GM12878 (cell line): ENCODE measurements around the gene ABCC9. TPM values are rescaled to one million over a fixed set of nuclear protein-coding genes. Genes with fewer than 3 reads are reported as not detected.

Source experiments
- ATAC-seq: fragments of 200-7000 bp; cut with Tn5 transposase; 3 replicates; pipeline ENCODE4 v1.9.1; 2020; ENCODE audit warnings: mild to moderate bottlenecking, moderate library complexity
- BruUV-seq: library from RNA; stranded (reverse); fragments of 400-500 nt; replicated peaks from 2 replicates; lab custom pipeline; 2021; lab: Mats Ljungman, UMichigan
- CTCF ChIA-PET: fragments of 300-600 bp; sonication (Branson Sonifier 250); formaldehyde crosslinking; extraction: SDS; loops from one replicate; lab custom pipeline; 2021; ENCODE audit warnings: inconsistent platforms; lab: Yijun Ruan, JAX
- POLR2A ChIA-PET: fragments of 350-600 bp; formaldehyde crosslinking; extraction: SDS; loops from one replicate; lab custom pipeline; 2021; ENCODE audit warnings: inconsistent platforms; lab: Charles Lee
- RAD21 ChIA-PET: fragments of 300-600 bp; sonication (Branson Sonifier 250); formaldehyde crosslinking; loops from one replicate; lab custom pipeline; 2023; ENCODE audit warnings: antibody characterized with exemption; ENCODE audit not compliant: unreplicated experiment; lab: Charles Lee
- SMC1A ChIA-PET: fragments of 300-600 bp; sonication (Branson Sonifier 250); formaldehyde crosslinking; loops from one replicate; lab custom pipeline; 2023; ENCODE audit not compliant: unreplicated experiment, uncharacterized antibody; lab: Charles Lee
- DNase-seq: peaks from one replicate; pipeline ENCODE4 v3.0.0-alpha.2; 2011; ENCODE audit warnings: low read depth, low spot score
- FAIRE-seq: peaks from 3 replicates; lab custom pipeline; 2011; peaks lifted over from hg19 to GRCh38; lab: Jason Lieb, UNC
- H2AFZ ChIP-seq: 2 replicates; pipeline ENCODE4 v1.6.0; 2011; ENCODE audit warnings: low read depth, low read length, control low read depth; ENCODE audit not compliant: control insufficient read depth
- H3K27ac ChIP-seq: 2 replicates; pipeline ENCODE4 v1.5.1; 2011; ENCODE audit warnings: control low read depth; ENCODE audit not compliant: control insufficient read depth, insufficient read depth
- H3K27me3 ChIP-seq, 2 experiments: replicated peaks in 1 of 2; 2 replicates each; pipeline versions ENCODE4 v1.6.0 to v1.6.1; 2011; ENCODE audit warnings: low read length in 1 of 2; ENCODE audit not compliant: control insufficient read depth in 2 of 2, insufficient read depth in 2 of 2
- H3K36me3 ChIP-seq, 2 experiments: 2 replicates each; pipeline ENCODE4 v1.5.1; 2011; ENCODE audit warnings: low read length in 1 of 2; ENCODE audit not compliant: control insufficient read depth in 2 of 2, insufficient read depth in 2 of 2
- H3K4me1 ChIP-seq: 2 replicates; pipeline ENCODE4 v1.6.1; 2011; ENCODE audit warnings: mild to moderate bottlenecking, low read length, moderate library complexity, mixed read lengths; ENCODE audit not compliant: control insufficient read depth, insufficient read depth
- H3K4me2 ChIP-seq: 2 replicates; pipeline ENCODE4 v1.6.0; 2011; ENCODE audit warnings: control low read depth; ENCODE audit not compliant: control insufficient read depth, insufficient read depth
- H3K4me3 ChIP-seq: fragments of 200-600 bp; sonication (generic); 2 replicates; pipeline ENCODE4 v1.5.1; 2016
- H3K79me2 ChIP-seq: 2 replicates; pipeline ENCODE4 v1.6.0; 2011; ENCODE audit warnings: low read length; ENCODE audit not compliant: control insufficient read depth, insufficient read depth
- H3K9ac ChIP-seq: 2 replicates; pipeline ENCODE4 v1.8.0; 2011; ENCODE audit warnings: low read length, control low read depth, mixed read lengths; ENCODE audit not compliant: control insufficient read depth, insufficient read depth
- H3K9me3 ChIP-seq: replicated peaks from 3 replicates; pipeline ENCODE4 v1.5.1; 2011; ENCODE audit warnings: mild to moderate bottlenecking, low read length; ENCODE audit not compliant: control insufficient read depth, insufficient read depth
- H4K20me1 ChIP-seq: 2 replicates; pipeline ENCODE4 v1.6.0; 2011; ENCODE audit not compliant: control insufficient read depth, insufficient read depth
- MEF2A ChIP-seq: IDR thresholded peaks from 2 replicates; pipeline ENCODE4 v1.6.1; 2011; ENCODE audit warnings: low read depth, mild to moderate bottlenecking, low read length, moderate library complexity; ENCODE audit not compliant: insufficient read depth
- POLR2AphosphoS2 ChIP-seq: IDR thresholded peaks from 2 replicates; pipeline ENCODE4 v1.6.1; 2011; ENCODE audit warnings: low read depth, mild to moderate bottlenecking, low read length, improper control_type of control experiment, moderate library complexity
- RELB ChIP-seq: fragments of 450-650 bp; IDR thresholded peaks from 2 replicates; pipeline ENCODE4 v1.6.1; 2017; ENCODE audit warnings: low read depth, mild to moderate bottlenecking, moderate library complexity
- RFX5 ChIP-seq: IDR thresholded peaks from 2 replicates; pipeline ENCODE4 v1.6.1; 2011; ENCODE audit warnings: low read depth, low read length, improper control_type of control experiment
- SMARCA5 ChIP-seq: fragments of 450-650 bp; IDR thresholded peaks from 2 replicates; pipeline ENCODE4 v1.6.1; 2017; ENCODE audit warnings: mild to moderate bottlenecking
- SP1 ChIP-seq: IDR thresholded peaks from one replicate; pipeline ENCODE4 v1.6.1; 2011; ENCODE audit warnings: low read depth, low read length
- TBL1XR1 ChIP-seq: IDR thresholded peaks from 2 replicates; pipeline ENCODE4 v1.6.1; 2012; ENCODE audit warnings: low read depth, low read length, improper control_type of control experiment
- ZBTB11 ChIP-seq: fragments of 450-650 bp; formaldehyde crosslinking; IDR thresholded peaks from 2 replicates; pipeline ENCODE4 v1.5.0; 2022; ENCODE audit warnings: mild to moderate bottlenecking, missing genetic modification characterization
- WGBS: methylation state at CpG from one replicate; pipeline ENCODE4 v1.1.6; 2016; ENCODE audit warnings: low lambda C conversion rate; ENCODE audit not compliant: insufficient replicate concordance, insufficient coverage; ENCODE audit errors: missing lambda C conversion rate; 5-methylcytosine and 5-hydroxymethylcytosine counted together
- in situ Hi-C: fragments of 300-500 bp; cut with MboI; formaldehyde crosslinking; loops from 9 replicates; pipeline ENCODE4 v1.14.3; 2018; ENCODE audit warnings: mixed read lengths
- intact Hi-C: fragments of 100-400 bp; cut with micrococcal nuclease; formaldehyde crosslinking; loops from one replicate; pipeline ENCODE4 v1.14.2; 2022; ENCODE audit not compliant: unreplicated experiment
- polyA plus RNA-seq, 11 experiments: library from polyadenylated mRNA; depleted of rRNA in 4 of 11; unstranded in 6 of 11; stranded (reverse) in 5 of 11; fragments of >200 nt; fragmentation: Nextera tagmentation in 4 of 11; fragmentation: Illumina TruSeq in 1 of 11; extraction: Ambion mirVana in 4 of 11; extraction: Trizol in 1 of 11; gene quantifications; 1 replicate in 1 of 11; 2 replicates in 10 of 11; pipeline versions ENCODE4 v1.2.1 to v1.2.3, GENCODE V29; 2011 to 2016; ENCODE audit warnings: inconsistent platforms in 2 of 11, missing spikeins in 2 of 11, low read depth in 1 of 11
- total RNA-seq, 4 experiments: library from RNA; depleted of rRNA in 3 of 4; stranded (reverse); fragments of >200 nt in 3 of 4; fragmentation: Illumina TruSeq in 1 of 4; extraction: Trizol in 1 of 4; gene quantifications; 2 replicates each; pipeline versions ENCODE4 v1.2.1 to v1.2.3, GENCODE V29; 2013 to 2021
- TF ChIP-seq, protein P1 (sequence below): fragments of 150-350 bp; IDR thresholded peaks from 2 replicates; pipeline ENCODE4 v1.6.1; 2014; ENCODE audit warnings: mild to moderate bottlenecking, low read depth, low read length
- TF ChIP-seq, protein P2 (sequence below): fragments of 450-650 bp; IDR thresholded peaks from 2 replicates; pipeline ENCODE4 v1.6.1; 2014; ENCODE audit warnings: mild to moderate bottlenecking

ABCC9 gene
- total and polyA plus RNA-seq, 10 of the 15 experiments (the other 5 are each of a cell fraction or from before 2014, with no cell fraction given), result under 0.01 to 0.10 (median 0.04) TPM; not detected in 2

GRCh38 chr12:21884936-21885335 lies 56.3 kb downstream of the ABCC9 start (continued):
- TF ChIP-seq, protein P1, sequence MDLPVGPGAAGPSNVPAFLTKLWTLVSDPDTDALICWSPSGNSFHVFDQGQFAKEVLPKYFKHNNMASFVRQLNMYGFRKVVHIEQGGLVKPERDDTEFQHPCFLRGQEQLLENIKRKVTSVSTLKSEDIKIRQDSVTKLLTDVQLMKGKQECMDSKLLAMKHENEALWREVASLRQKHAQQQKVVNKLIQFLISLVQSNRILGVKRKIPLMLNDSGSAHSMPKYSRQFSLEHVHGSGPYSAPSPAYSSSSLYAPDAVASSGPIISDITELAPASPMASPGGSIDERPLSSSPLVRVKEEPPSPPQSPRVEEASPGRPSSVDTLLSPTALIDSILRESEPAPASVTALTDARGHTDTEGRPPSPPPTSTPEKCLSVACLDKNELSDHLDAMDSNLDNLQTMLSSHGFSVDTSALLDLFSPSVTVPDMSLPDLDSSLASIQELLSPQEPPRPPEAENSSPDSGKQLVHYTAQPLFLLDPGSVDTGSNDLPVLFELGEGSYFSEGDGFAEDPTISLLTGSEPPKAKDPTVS, result no peak
- TF ChIP-seq RELB, result no peak
- no peak for TF ChIP-seq ZBTB11 (CRISPR knock-in tag)

- H3K4me1 ChIP-seq, result no peaks in the 10 kb centered on the region
- no peak overlapping the region for H3K27ac ChIP-seq
- DNase-seq (no peak), ATAC-seq (no peak), FAIRE-seq (no peak)
- CTCF ChIA-PET, result no interaction called here
- H2AFZ ChIP-seq, result no peak overlapping the region
- TF ChIP-seq MEF2A (no peak), SMARCA5 (no peak), POLR2AphosphoS2 (no peak), TBL1XR1 (no peak), SP1 (no peak), RFX5 (no peak)
- TF ChIP-seq, protein P2, sequence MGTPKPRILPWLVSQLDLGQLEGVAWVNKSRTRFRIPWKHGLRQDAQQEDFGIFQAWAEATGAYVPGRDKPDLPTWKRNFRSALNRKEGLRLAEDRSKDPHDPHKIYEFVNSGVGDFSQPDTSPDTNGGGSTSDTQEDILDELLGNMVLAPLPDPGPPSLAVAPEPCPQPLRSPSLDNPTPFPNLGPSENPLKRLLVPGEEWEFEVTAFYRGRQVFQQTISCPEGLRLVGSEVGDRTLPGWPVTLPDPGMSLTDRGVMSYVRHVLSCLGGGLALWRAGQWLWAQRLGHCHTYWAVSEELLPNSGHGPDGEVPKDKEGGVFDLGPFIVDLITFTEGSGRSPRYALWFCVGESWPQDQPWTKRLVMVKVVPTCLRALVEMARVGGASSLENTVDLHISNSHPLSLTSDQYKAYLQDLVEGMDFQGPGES, result no peak
- H4K20me1 ChIP-seq, result no peaks in the 10 kb centered on the region
- WGBS, result 100% methylated on average over 4 of the region's 4 CpGs
- no peaks in the 10 kb centered on the region for H3K36me3 ChIP-seq
- SMC1A ChIA-PET, result no interaction called here
- no peaks in the 10 kb centered on the region for H3K27me3 ChIP-seq
- H3K4me2 ChIP-seq, result no peak overlapping the region
- intact Hi-C loops, result no loop called here
- H3K9me3 ChIP-seq, result no peaks in the 10 kb centered on the region
- no peak overlapping the region for H3K4me3 ChIP-seq
- H3K79me2 ChIP-seq, result no peaks in the 10 kb centered on the region
- BruUV-seq, result no TSS peak
- in situ Hi-C loops, result no loop called here
- RAD21 ChIA-PET, result no interaction called here
- H3K9ac ChIP-seq, result no peak overlapping the region
- POLR2A ChIA-PET, result interaction anchor here (0.7 kb wide), 1 partner anchor 922 kb away, joined by 3 read pairs; no protein-coding TSS in a partner anchor
These were observed 58.6 kb downstream of the ABCC9 start for GRCh38 chr12:21882635-21883034.
